ENCODE data around the gene OXNAD1. TPM values are rescaled to one million over a fixed set of nuclear protein-coding genes. Genes with fewer than 3 reads are reported as not detected.
A peak's percentile ranks its signal among the peaks of the same experiment; 100 is the strongest.

Gene OXNAD1
- total RNA-seq, 1 donor from 2014 or later, result 13.2 TPM

DNA sequence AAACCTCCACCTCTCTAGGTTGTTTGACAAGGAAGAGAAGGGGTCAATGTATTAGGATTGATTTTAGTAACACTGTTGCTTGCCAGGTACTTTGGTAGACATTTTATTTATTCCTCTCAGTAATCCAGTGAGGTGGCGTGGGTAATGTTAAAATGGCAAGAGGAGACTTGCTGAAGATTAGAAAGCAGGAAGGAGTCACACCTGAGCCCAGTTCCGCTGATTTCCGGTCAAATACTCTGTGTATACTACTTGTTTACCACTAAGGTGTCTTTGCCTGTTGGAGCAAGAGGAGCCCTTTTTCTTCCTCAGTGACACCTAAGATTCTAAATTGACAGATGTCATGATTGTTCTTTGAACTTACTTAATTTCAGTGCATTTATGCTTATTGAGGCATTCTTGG lies 1.7 kb downstream of the OXNAD1 start:
- no peak for TF ChIP-seq CTCF (IDR thresholded peaks at IDR 0.05; ENCODE audit: unreplicated experiment)
- DNase-seq (ENCODE audit: low spot score in 2 of 2, unreplicated experiment in 2 of 2), result no peak
- Mint-ChIP-seq H3K4me3 (no peak overlapping the region), H3K4me1 (peaks cover 25% of the 10 kb centered on the region), H3K9me3 (no peaks in the 10 kb centered on the region), H3K27me3 (ENCODE audit: low read depth) (no peaks in the 10 kb centered on the region), H3K27ac (peak overlapping the region; percentile 22), H3K36me3 (peaks cover 2% of the 10 kb centered on the region)

DNA sequence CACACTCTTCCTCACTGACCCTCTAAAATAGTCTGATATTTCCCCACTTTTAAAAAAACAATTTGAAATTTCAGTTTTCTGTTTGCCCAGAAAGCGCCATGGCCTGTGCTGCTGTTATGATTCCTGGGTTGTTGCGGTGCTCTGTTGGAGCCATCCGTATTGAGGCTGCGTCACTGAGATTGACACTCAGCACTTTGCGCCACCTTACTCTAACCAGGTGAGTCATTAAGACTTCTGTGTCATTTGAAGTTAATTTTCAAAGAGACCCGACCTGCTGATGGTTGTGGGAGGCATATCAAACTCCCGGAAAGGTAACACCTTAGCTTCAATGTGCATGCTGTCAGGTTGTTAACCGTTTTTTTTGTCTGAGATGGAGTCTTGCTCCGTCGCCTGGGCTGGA lies 5.8 kb downstream of the OXNAD1 start:
- H3K9me3 Mint-ChIP-seq, result no peaks in the 10 kb centered on the region
- H3K4me3 Mint-ChIP-seq, result no peak overlapping the region
- H3K27ac Mint-ChIP-seq, result no peak overlapping the region
- H3K4me1 Mint-ChIP-seq, result peaks cover 15% of the 10 kb centered on the region
- TF ChIP-seq CTCF (IDR thresholded peaks at IDR 0.05; ENCODE audit: unreplicated experiment), result no peak
- peaks cover 5% of the 10 kb centered on the region for H3K36me3 Mint-ChIP-seq
- no peak for DNase-seq (ENCODE audit: low spot score in 2 of 2, unreplicated experiment in 2 of 2)
- H3K27me3 Mint-ChIP-seq (ENCODE audit: low read depth), result no peaks in the 10 kb centered on the region

GRCh38 chr3:16272588-16272987 lies 7.6 kb downstream of the OXNAD1 start:
- DNase-seq (ENCODE audit: low spot score in 2 of 2, unreplicated experiment in 2 of 2), result no peak
- H3K4me3 Mint-ChIP-seq, result no peak overlapping the region
- no peak overlapping the region for H3K27ac Mint-ChIP-seq
- no peaks in the 10 kb centered on the region for H3K9me3 Mint-ChIP-seq
- no peaks in the 10 kb centered on the region for H3K27me3 Mint-ChIP-seq (ENCODE audit: low read depth)
- peaks cover under 1% of the 10 kb centered on the region for H3K4me1 Mint-ChIP-seq
- H3K36me3 Mint-ChIP-seq, result peaks cover 7% of the 10 kb centered on the region
- no peak for TF ChIP-seq CTCF (IDR thresholded peaks at IDR 0.05; ENCODE audit: unreplicated experiment)

GRCh38 chr3:16273867-16274266 lies 8.9 kb downstream of the OXNAD1 start:
- DNase-seq (ENCODE audit: low spot score in 2 of 2, unreplicated experiment in 2 of 2), result no peak
- Mint-ChIP-seq H3K27me3 (ENCODE audit: low read depth) (no peaks in the 10 kb centered on the region), H3K36me3 (peaks cover 7% of the 10 kb centered on the region), H3K4me1 (no peaks in the 10 kb centered on the region), H3K9me3 (no peaks in the 10 kb centered on the region), H3K27ac (no peak overlapping the region), H3K4me3 (no peak overlapping the region)
- no peak for TF ChIP-seq CTCF (IDR thresholded peaks at IDR 0.05; ENCODE audit: unreplicated experiment)

DNA sequence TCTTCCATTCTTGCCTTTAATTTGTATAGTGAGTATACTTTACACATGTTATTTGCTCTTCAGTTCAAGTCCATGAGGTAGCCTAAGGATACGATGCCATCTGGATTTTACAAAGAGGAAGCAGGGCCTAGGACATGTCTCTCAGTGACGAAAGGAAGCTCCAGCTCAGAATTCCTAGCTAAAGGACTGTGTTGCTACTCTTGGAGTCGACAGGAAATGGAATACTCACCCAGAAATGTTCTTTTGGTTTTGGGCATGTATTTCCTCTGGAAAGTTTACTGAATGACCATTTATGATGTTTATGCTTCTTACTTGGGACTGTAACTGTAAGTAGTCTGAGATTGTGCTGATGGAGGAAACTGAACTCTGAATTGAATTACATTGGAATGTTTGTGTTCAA lies 12.5 kb downstream of the OXNAD1 start:
- Mint-ChIP-seq H3K4me3 (no peak overlapping the region), H3K27ac (no peak overlapping the region), H3K36me3 (peaks cover 2% of the 10 kb centered on the region), H3K27me3 (ENCODE audit: low read depth) (no peaks in the 10 kb centered on the region), H3K4me1 (no peaks in the 10 kb centered on the region), H3K9me3 (no peaks in the 10 kb centered on the region)
- TF ChIP-seq CTCF (IDR thresholded peaks at IDR 0.05; ENCODE audit: unreplicated experiment), result no peak
- no peak for DNase-seq (ENCODE audit: low spot score in 2 of 2, unreplicated experiment in 2 of 2)
